NCI-H524 (cell line): Measurements from ENCODE around the gene VMP1.

Experiments
- DNase-seq, 2 experiments: peaks; one replicate each; lab custom pipeline; 2025; lab: John Stamatoyannopoulos, UW

VMP1 gene

GRCh38 chr17:59707149-59707970 is at the start of gene VMP1, which contains the start of gene PTRH2:
Gene VMP1, plus strand, starts transcription at chr17:59707654. Its CDS starts 23,793 bp downstream, at chr17:59731447.
Gene PTRH2, minus strand, starts transcription at chr17:59707430. Its CDS starts 9,452 bp downstream, at chr17:59697978.
- peak; percentile 100 for DNase-seq

- no peak for DNase-seq
Measured at GRCh38 chr17:59666235-59666634, 41.2 kb upstream of the VMP1 start.

GRCh38 chr17:59668816-59669215 is 38.6 kb upstream of the VMP1 start:
- no peak for DNase-seq

GRCh38 chr17:59669411-59669810 is 38.0 kb upstream of the VMP1 start:
- no peak for DNase-seq

GRCh38 chr17:59669944-59670343 is 37.5 kb upstream of the VMP1 start:
- DNase-seq, result no peak

GRCh38 chr17:59671386-59671785 is 36.1 kb upstream of the VMP1 start:
- no peak for DNase-seq

GRCh38 chr17:59675231-59675630 is 32.2 kb upstream of the VMP1 start:
- no peak for DNase-seq

- no peak for DNase-seq
Measured at GRCh38 chr17:59676716-59677115, 30.7 kb upstream of the VMP1 start.

- no peak for DNase-seq
Measured at GRCh38 chr17:59678918-59679317, 28.5 kb upstream of the VMP1 start.

- DNase-seq, result no peak
Measured at GRCh38 chr17:59680314-59680713, 27.1 kb upstream of the VMP1 start.

- DNase-seq, result no peak
Measured at GRCh38 chr17:59683283-59683682, 24.2 kb upstream of the VMP1 start.

GRCh38 chr17:59684967-59685366 is 22.5 kb upstream of the VMP1 start:
- DNase-seq, result no peak

GRCh38 chr17:59688008-59688407 is 19.4 kb upstream of the VMP1 start:
- no peak for DNase-seq

GRCh38 chr17:59688496-59688895 is 19.0 kb upstream of the VMP1 start:
- no peak for DNase-seq

GRCh38 chr17:59693582-59693981 is 13.9 kb upstream of the VMP1 start:
- no peak for DNase-seq

GRCh38 chr17:59694344-59694743 is 13.1 kb upstream of the VMP1 start:
- DNase-seq, result no peak

GRCh38 chr17:59695945-59696681 is 11.3 kb upstream of the VMP1 start:
- no peak for DNase-seq

- DNase-seq, result no peak
Measured at GRCh38 chr17:59696682-59697277, 10.7 kb upstream of the VMP1 start.

GRCh38 chr17:59698143-59698542 is 9.3 kb upstream of the VMP1 start:
- DNase-seq, result no peak

GRCh38 chr17:59699218-59699617 is 8.2 kb upstream of the VMP1 start:
- no peak for DNase-seq

- no peak for DNase-seq
Measured at GRCh38 chr17:59699786-59700185, 7.7 kb upstream of the VMP1 start.

GRCh38 chr17:59702304-59702703 is 5.2 kb upstream of the VMP1 start:
- DNase-seq, result no peak

- DNase-seq, result peak in 1 of 2 experiments; percentile 39
Measured at GRCh38 chr17:59707971-59708430, 547 bp downstream of the VMP1 start.
